ENCODE data around the gene PRSS36.
A peak's percentile ranks its signal among the peaks of the same experiment; 100 is the strongest.

Gene PRSS36

DNA sequence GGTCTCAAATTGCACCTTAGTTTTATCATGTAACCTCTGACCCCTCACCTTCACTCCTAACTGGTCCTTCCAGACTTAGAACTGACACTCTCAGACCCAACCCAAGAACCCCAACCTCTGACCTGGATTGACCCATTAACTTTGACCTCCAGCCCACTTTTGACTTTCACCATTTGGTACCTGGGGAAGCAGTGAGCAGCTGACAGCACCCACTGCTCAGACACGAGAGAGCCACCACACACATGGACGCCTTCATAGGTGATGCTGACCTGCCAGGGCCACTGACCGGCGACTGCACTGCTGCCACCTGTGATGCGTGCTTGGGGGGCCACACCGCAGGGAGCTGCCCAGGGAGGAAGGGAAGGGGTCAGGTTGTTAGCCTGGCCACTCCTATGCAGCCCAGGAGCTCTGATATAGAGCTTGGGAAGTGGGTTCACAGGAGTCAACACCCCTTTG, 16.8 kb downstream of the PRSS36 start:
- Histone ChIP-seq H3K79me2 (peaks cover 8% of the 10 kb centered on the region), H2AFZ (no peak overlapping the region), H3K4me3 (ENCODE audit: low read depth, low read length) (no peak overlapping the region), H3K9ac (no peak overlapping the region), H3K4me1 (peaks cover 40% of the 10 kb centered on the region), H3K4me2 (ENCODE audit: low read length) (no peak overlapping the region), H3K27ac (no peak overlapping the region), H3K36me3 (ENCODE audit: control insufficient read depth, insufficient read depth, low read length) (no peaks in the 10 kb centered on the region), H3K9me3 (ENCODE audit: control insufficient read depth, low read length) (no peaks in the 10 kb centered on the region), H3K27me3 (ENCODE audit: control insufficient read depth, insufficient read depth, low read length) (no peaks in the 10 kb centered on the region)
- TF ChIP-seq, protein P1, sequence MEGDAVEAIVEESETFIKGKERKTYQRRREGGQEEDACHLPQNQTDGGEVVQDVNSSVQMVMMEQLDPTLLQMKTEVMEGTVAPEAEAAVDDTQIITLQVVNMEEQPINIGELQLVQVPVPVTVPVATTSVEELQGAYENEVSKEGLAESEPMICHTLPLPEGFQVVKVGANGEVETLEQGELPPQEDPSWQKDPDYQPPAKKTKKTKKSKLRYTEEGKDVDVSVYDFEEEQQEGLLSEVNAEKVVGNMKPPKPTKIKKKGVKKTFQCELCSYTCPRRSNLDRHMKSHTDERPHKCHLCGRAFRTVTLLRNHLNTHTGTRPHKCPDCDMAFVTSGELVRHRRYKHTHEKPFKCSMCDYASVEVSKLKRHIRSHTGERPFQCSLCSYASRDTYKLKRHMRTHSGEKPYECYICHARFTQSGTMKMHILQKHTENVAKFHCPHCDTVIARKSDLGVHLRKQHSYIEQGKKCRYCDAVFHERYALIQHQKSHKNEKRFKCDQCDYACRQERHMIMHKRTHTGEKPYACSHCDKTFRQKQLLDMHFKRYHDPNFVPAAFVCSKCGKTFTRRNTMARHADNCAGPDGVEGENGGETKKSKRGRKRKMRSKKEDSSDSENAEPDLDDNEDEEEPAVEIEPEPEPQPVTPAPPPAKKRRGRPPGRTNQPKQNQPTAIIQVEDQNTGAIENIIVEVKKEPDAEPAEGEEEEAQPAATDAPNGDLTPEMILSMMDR (IDR thresholded peaks at IDR 0.05) = no peak

DNA sequence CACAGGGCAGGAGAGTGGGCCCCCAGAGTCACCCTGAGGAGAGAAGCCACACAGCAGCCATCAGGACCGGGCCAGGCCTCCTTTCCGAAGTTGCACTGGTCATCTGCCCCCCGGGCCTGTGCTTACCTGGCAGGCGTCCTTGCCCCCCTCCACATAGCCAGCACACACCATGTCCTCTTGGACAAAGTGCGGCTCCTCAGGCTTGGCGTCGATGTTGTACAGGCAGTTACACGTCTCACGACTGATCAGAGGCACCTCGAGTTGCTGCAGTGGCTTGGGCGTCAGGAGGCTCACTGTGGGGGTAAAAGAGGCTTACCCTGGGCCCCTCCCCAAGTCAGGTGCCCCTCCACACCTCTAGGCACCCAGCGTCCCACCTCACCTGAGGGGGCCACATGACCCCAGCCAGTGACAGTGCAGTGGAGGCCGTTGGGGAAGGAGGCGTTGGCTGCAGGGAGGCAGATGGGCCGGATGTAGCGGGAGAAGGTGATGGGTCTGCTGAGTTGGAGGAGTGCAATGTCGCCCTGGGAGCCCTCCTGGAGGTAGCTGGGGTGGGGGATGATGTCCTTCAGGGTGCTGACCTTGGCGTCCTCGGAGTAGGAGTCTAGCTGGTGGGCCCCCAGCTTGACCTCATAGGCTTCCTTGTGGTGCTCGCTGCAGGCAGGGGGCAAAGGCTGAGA, 17.4 kb downstream of the PRSS36 start:
- no peaks in the 10 kb centered on the region for H3K9me3 ChIP-seq (ENCODE audit: control insufficient read depth, low read length)
- no peak overlapping the region for H3K4me2 ChIP-seq (ENCODE audit: low read length)
- H3K9ac ChIP-seq = no peak overlapping the region
- H3K36me3 ChIP-seq (ENCODE audit: control insufficient read depth, insufficient read depth, low read length) = no peaks in the 10 kb centered on the region
- TF ChIP-seq, protein P1 (IDR thresholded peaks at IDR 0.05) = no peak
- peaks cover 11% of the 10 kb centered on the region for H3K79me2 ChIP-seq
- no peak overlapping the region for H3K4me3 ChIP-seq (ENCODE audit: low read depth, low read length)
- H2AFZ ChIP-seq = no peak overlapping the region
- H3K27me3 ChIP-seq (ENCODE audit: control insufficient read depth, insufficient read depth, low read length) = no peaks in the 10 kb centered on the region
- no peak overlapping the region for H3K27ac ChIP-seq
- H3K4me1 ChIP-seq = peaks cover 40% of the 10 kb centered on the region

DNA sequence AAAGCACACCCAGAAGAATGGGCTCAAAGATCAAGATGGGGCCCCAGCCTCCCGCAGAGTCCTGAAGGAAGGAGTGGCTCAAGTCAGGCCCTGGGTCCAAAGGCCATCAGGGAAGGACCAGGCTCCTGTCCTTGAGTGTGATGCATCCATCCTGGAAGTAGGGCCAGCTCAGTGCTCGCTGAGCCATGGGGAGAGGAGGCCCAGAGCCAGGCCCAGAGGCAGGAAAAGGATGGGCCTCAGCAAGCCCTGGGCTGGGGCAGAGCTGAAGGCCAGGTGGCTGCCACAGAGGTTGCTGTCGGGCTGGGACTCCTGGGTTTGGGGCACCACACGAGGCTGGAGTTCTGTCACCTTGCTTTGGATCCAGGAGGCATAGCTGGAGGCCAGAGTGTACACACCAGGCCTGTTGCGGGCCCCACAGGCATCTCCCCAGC, 18.0 kb downstream of the PRSS36 start:
- Histone ChIP-seq H2AFZ (no peak overlapping the region), H3K9me3 (ENCODE audit: control insufficient read depth, low read length) (no peaks in the 10 kb centered on the region), H3K4me3 (ENCODE audit: low read depth, low read length) (no peak overlapping the region), H3K9ac (no peak overlapping the region), H3K4me1 (peaks cover 40% of the 10 kb centered on the region), H3K4me2 (ENCODE audit: low read length) (no peak overlapping the region), H3K27me3 (ENCODE audit: control insufficient read depth, insufficient read depth, low read length) (no peaks in the 10 kb centered on the region), H3K36me3 (ENCODE audit: control insufficient read depth, insufficient read depth, low read length) (no peaks in the 10 kb centered on the region), H3K79me2 (peaks cover 15% of the 10 kb centered on the region), H3K27ac (no peak overlapping the region)
- TF ChIP-seq, protein P1 (IDR thresholded peaks at IDR 0.05) = no peak

DNA sequence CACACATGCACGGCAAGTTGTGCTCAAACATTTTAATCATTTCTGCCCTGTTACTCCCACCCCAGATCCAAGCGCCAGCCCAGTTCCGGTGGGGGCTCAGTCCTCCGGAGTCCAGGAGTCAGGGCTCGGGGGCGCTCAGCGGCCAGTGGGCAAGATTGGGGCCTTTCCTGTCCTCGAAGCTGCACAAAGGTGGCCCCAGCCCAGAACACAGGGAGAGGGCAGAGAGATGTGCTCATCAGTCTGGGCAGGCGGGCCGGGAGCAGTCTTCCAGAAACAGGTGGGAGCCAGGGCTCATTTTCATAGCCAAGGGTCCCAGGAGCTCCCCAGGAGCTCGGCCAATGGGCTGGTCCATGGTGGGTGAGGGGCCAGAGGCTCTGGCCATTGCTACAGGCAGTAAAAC, 18.4 kb downstream of the PRSS36 start:
- H3K4me3 ChIP-seq (ENCODE audit: low read depth, low read length) = peak overlapping the region; percentile 23
- H3K79me2 ChIP-seq = peaks cover 15% of the 10 kb centered on the region

More for the DNA sequence above, 18.4 kb downstream of the PRSS36 start:
- H3K27ac ChIP-seq = peak overlapping the region; percentile 86
- H2AFZ ChIP-seq = no peak overlapping the region
- H3K36me3 ChIP-seq (ENCODE audit: control insufficient read depth, insufficient read depth, low read length) = no peaks in the 10 kb centered on the region
- H3K4me2 ChIP-seq (ENCODE audit: low read length) = peak overlapping the region; percentile 1
- peaks cover 40% of the 10 kb centered on the region for H3K4me1 ChIP-seq
- H3K9ac ChIP-seq = no peak overlapping the region
- H3K27me3 ChIP-seq (ENCODE audit: control insufficient read depth, insufficient read depth, low read length) = no peaks in the 10 kb centered on the region
- no peaks in the 10 kb centered on the region for H3K9me3 ChIP-seq (ENCODE audit: control insufficient read depth, low read length)
- TF ChIP-seq, protein P1 (IDR thresholded peaks at IDR 0.05) = no peak

All from parathyroid adenoma (tissue), 2 donors.